ENCODE measurements around the gene KCNH5.

KCNH5 gene

DNA sequence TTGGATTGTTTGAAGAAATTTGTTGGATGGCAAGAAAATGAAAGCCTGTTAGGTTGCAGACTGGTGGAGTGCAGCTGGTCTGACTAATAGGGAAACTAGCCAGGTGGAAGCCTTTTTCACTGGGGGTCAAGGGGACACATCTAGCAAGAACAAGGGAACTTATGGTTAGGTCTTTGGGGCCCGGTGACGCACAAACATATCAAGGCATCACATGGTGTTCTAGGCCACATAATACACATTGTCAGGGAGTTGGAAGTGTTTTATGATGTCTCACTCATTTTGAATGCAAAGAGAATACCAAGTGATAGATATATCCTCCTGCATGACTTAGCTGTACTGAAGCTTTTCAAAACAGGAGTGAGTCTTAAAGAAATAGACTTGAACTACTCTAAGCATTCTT is 351.2 kb downstream of the KCNH5 start:
- Histone ChIP-seq H3K79me2 (ENCODE audit: insufficient read depth, low read length) (no peaks in the 10 kb centered on the region), H3K9ac (ENCODE audit: low read depth, low read length, poor library complexity, severe bottlenecking) (no peak overlapping the region), H3F3A (ENCODE audit: low read depth) (no peaks in the 10 kb centered on the region), H2AFZ (ENCODE audit: low read length) (no peak overlapping the region), H3K9me2 (replicated peaks; ENCODE audit: low read depth, low read length) (no peaks in the 10 kb centered on the region), H3K4me2 (ENCODE audit: low read depth, low read length, poor library complexity, severe bottlenecking) (no peak overlapping the region), H3K9me3 (ENCODE audit: insufficient read depth, low read depth, low read length) (no peaks in the 10 kb centered on the region), H4K20me1 (ENCODE audit: insufficient read depth, low read length, poor library complexity, severe bottlenecking) (no peaks in the 10 kb centered on the region), H3K4me3 (ENCODE audit: low read length, poor library complexity, severe bottlenecking) (no peak overlapping the region), H3K36me3 (ENCODE audit: insufficient read depth, low read length) (no peaks in the 10 kb centered on the region), H3K4me1 (ENCODE audit: insufficient read depth, low read length, poor library complexity, severe bottlenecking) (no peaks in the 10 kb centered on the region), H3K27me3 (ENCODE audit: insufficient read depth, low read length, poor library complexity, severe bottlenecking) (no peaks in the 10 kb centered on the region)
- TF ChIP-seq, protein P1, sequence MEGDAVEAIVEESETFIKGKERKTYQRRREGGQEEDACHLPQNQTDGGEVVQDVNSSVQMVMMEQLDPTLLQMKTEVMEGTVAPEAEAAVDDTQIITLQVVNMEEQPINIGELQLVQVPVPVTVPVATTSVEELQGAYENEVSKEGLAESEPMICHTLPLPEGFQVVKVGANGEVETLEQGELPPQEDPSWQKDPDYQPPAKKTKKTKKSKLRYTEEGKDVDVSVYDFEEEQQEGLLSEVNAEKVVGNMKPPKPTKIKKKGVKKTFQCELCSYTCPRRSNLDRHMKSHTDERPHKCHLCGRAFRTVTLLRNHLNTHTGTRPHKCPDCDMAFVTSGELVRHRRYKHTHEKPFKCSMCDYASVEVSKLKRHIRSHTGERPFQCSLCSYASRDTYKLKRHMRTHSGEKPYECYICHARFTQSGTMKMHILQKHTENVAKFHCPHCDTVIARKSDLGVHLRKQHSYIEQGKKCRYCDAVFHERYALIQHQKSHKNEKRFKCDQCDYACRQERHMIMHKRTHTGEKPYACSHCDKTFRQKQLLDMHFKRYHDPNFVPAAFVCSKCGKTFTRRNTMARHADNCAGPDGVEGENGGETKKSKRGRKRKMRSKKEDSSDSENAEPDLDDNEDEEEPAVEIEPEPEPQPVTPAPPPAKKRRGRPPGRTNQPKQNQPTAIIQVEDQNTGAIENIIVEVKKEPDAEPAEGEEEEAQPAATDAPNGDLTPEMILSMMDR (conservative IDR thresholded peaks at IDR 0.05; ENCODE audit: low read length) = no peak
- no peak for TF ChIP-seq EZH2phosphoT487 (IDR thresholded peaks at IDR 0.05; ENCODE audit: borderline replicate concordance)

- Histone ChIP-seq H4K20me1 (ENCODE audit: insufficient read depth, low read length, poor library complexity, severe bottlenecking) (no peaks in the 10 kb centered on the region), H3K4me2 (ENCODE audit: low read depth, low read length, poor library complexity, severe bottlenecking) (no peak overlapping the region), H3K36me3 (ENCODE audit: insufficient read depth, low read length) (no peaks in the 10 kb centered on the region), H3K4me1 (ENCODE audit: insufficient read depth, low read length, poor library complexity, severe bottlenecking) (no peaks in the 10 kb centered on the region), H3F3A (ENCODE audit: low read depth) (no peaks in the 10 kb centered on the region), H3K9me2 (replicated peaks; ENCODE audit: low read depth, low read length) (no peaks in the 10 kb centered on the region), H3K27me3 (ENCODE audit: insufficient read depth, low read length, poor library complexity, severe bottlenecking) (no peaks in the 10 kb centered on the region), H3K9ac (ENCODE audit: low read depth, low read length, poor library complexity, severe bottlenecking) (no peak overlapping the region), H3K9me3 (ENCODE audit: insufficient read depth, low read depth, low read length) (0 out of 2 replicates have a peak, but pooled peaks cover 4% of the 10 kb centered on the region), H3K4me3 (ENCODE audit: low read length, poor library complexity, severe bottlenecking) (no peak overlapping the region), H2AFZ (ENCODE audit: low read length) (no peak overlapping the region), H3K79me2 (ENCODE audit: insufficient read depth, low read length) (no peaks in the 10 kb centered on the region)
- TF ChIP-seq EZH2phosphoT487 (IDR thresholded peaks at IDR 0.05; ENCODE audit: borderline replicate concordance) = no peak
- TF ChIP-seq, protein P1 (conservative IDR thresholded peaks at IDR 0.05; ENCODE audit: low read length) = no peak
Observed at GRCh38 chr14:62692490-62693106, 352.7 kb downstream of the KCNH5 start.

DNA sequence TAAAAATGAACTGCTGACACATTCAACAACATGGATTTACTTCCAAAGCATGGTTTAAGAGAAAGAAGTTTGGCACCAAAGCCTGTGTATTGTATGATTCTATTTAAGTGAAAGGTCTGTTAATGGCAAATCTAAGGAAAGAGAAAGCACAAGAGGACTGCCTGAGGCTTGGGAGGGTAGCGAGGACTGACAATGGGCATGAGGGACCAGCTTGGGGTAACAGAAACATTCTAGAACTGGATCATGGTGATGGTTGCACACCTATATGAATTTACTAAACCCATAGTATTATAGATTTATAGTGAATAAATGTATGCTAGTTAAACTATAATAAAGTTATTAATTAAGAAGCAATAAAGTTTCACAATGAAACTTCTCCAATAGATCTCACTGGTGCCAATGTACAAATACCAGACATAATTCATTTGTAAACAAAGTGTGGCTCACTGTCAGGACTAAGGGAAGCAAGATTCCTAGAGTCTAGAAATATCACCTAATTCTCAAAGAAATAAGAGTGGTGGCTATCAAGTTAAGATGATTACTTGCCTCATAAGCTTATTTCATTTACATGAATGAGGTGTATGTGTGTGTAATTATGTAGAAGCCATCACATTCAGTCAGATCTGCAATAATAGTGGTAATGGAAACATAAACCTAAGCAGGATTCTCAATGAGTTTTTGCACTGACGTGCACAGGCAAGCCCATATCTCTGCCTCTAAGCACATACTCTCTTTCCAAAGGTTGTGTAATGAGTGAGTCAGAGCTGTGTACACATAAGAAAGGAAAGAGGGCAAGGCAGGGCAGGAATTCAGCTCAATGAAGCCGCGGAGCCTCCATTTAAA is 353.4 kb downstream of the KCNH5 start:
- Histone ChIP-seq H3K36me3 (ENCODE audit: insufficient read depth, low read length) (no peaks in the 10 kb centered on the region), H3K9me3 (ENCODE audit: insufficient read depth, low read depth, low read length) (0 out of 2 replicates have a peak, but pooled peaks cover 4% of the 10 kb centered on the region), H4K20me1 (ENCODE audit: insufficient read depth, low read length, poor library complexity, severe bottlenecking) (no peaks in the 10 kb centered on the region), H3K4me2 (ENCODE audit: low read depth, low read length, poor library complexity, severe bottlenecking) (no peak overlapping the region), H3K9ac (ENCODE audit: low read depth, low read length, poor library complexity, severe bottlenecking) (no peak overlapping the region), H3F3A (ENCODE audit: low read depth) (no peaks in the 10 kb centered on the region), H2AFZ (ENCODE audit: low read length) (no peak overlapping the region), H3K4me1 (ENCODE audit: insufficient read depth, low read length, poor library complexity, severe bottlenecking) (no peaks in the 10 kb centered on the region), H3K27me3 (ENCODE audit: insufficient read depth, low read length, poor library complexity, severe bottlenecking) (no peaks in the 10 kb centered on the region), H3K79me2 (ENCODE audit: insufficient read depth, low read length) (no peaks in the 10 kb centered on the region), H3K4me3 (ENCODE audit: low read length, poor library complexity, severe bottlenecking) (no peak overlapping the region), H3K9me2 (replicated peaks; ENCODE audit: low read depth, low read length) (no peaks in the 10 kb centered on the region)
- TF ChIP-seq, protein P1 (conservative IDR thresholded peaks at IDR 0.05; ENCODE audit: low read length) = no peak
- no peak for TF ChIP-seq EZH2phosphoT487 (IDR thresholded peaks at IDR 0.05; ENCODE audit: borderline replicate concordance)
